Bronchial epithelial cell (primary cell): Measurements from ENCODE around the gene PPFIA1. TPM values are rescaled to one million over a fixed set of nuclear protein-coding genes. Genes with fewer than 3 reads are reported as not detected.
A peak's percentile ranks its signal among the peaks of the same experiment; 100 is the strongest.

Source experiments
- DNase-seq: peaks from one replicate; pipeline ENCODE4 v3.0.0-alpha.2; 2010; ENCODE audit warnings: low read depth
- FAIRE-seq: peaks from 2 replicates; lab custom pipeline; 2011; peaks lifted over from hg19 to GRCh38; lab: Jason Lieb, UNC
- H3K27me3 ChIP-seq: 2 replicates; pipeline ENCODE4 v1.5.1; 2011; ENCODE audit warnings: low read length; ENCODE audit not compliant: control insufficient read depth, insufficient read depth
- H3K36me3 ChIP-seq: 2 replicates; pipeline ENCODE4 v1.5.1; 2011; ENCODE audit warnings: low read length; ENCODE audit not compliant: control insufficient read depth, insufficient read depth
- H3K4me3 ChIP-seq: 2 replicates; pipeline ENCODE4 v1.5.1; 2011; ENCODE audit warnings: mild to moderate bottlenecking, low read depth, low read length, control low read depth
- CTCF ChIP-seq: IDR thresholded peaks from 2 replicates; pipeline ENCODE4 v1.5.1; 2011; ENCODE audit warnings: mild to moderate bottlenecking, moderate library complexity, low read length, control low read depth, inconsistent platforms; ENCODE audit not compliant: insufficient read depth, severe bottlenecking
- total RNA-seq: library from RNA; depleted of rRNA; stranded (reverse); fragments of >200 nt; gene quantifications from 2 replicates; pipeline ENCODE4 v1.2.1, GENCODE V29; 2014

PPFIA1 gene
- total RNA-seq, 1 donor from 2014 or later: 35.0 TPM

- TF ChIP-seq CTCF: no peak
- no peak for DNase-seq
- FAIRE-seq: no peak
- Histone ChIP-seq H3K4me3 (no peak overlapping the region), H3K27me3 (no peaks in the 10 kb centered on the region), H3K36me3 (peaks cover 10% of the 10 kb centered on the region)
These were observed 44.2 kb downstream of the PPFIA1 start for GRCh38 chr11:70314730-70315129.

GRCh38 chr11:70315716-70316115 is 45.2 kb downstream of the PPFIA1 start:
- no peaks in the 10 kb centered on the region for H3K27me3 ChIP-seq

GRCh38 chr11:70317581-70318305 is 47.3 kb downstream of the PPFIA1 start:
- TF ChIP-seq CTCF: no peak
- DNase-seq: no peak
- H3K27me3 ChIP-seq: no peaks in the 10 kb centered on the region
- H3K4me3 ChIP-seq: no peak overlapping the region
- peaks cover 11% of the 10 kb centered on the region for H3K36me3 ChIP-seq
- FAIRE-seq: no peak

More at GRCh38 chr11:70315716-70316115, 45.2 kb downstream of the PPFIA1 start:
- no peak for TF ChIP-seq CTCF
- DNase-seq: no peak
- Histone ChIP-seq H3K4me3 (no peak overlapping the region), H3K36me3 (peaks cover 11% of the 10 kb centered on the region)
- no peak for FAIRE-seq

- no peaks in the 10 kb centered on the region for H3K27me3 ChIP-seq
- H3K4me3 ChIP-seq: no peak overlapping the region
- FAIRE-seq (no peak), DNase-seq (no peak)
- peaks cover 7% of the 10 kb centered on the region for H3K36me3 ChIP-seq
- no peak for TF ChIP-seq CTCF
These were observed 49.0 kb downstream of the PPFIA1 start for GRCh38 chr11:70319396-70320076.

- DNase-seq (no peak), FAIRE-seq (no peak)
- H3K27me3 ChIP-seq: no peaks in the 10 kb centered on the region
- TF ChIP-seq CTCF: no peak
- H3K4me3 ChIP-seq: no peak overlapping the region
- peaks cover 9% of the 10 kb centered on the region for H3K36me3 ChIP-seq
These were observed 52.2 kb downstream of the PPFIA1 start for GRCh38 chr11:70322666-70323065.

- DNase-seq: peak; percentile 32
- FAIRE-seq: no peak
- H3K36me3 ChIP-seq: peaks cover 9% of the 10 kb centered on the region
These were observed 53.3 kb downstream of the PPFIA1 start for GRCh38 chr11:70323806-70324205.

More at GRCh38 chr11:70323806-70324205, 53.3 kb downstream of the PPFIA1 start:
- no peak for TF ChIP-seq CTCF
- H3K4me3 ChIP-seq: no peak overlapping the region
- no peaks in the 10 kb centered on the region for H3K27me3 ChIP-seq
